H9 (cell line): ENCODE measurements around the gene CD81. TPM values are rescaled to one million over a fixed set of nuclear protein-coding genes. Genes with fewer than 3 reads are reported as not detected.
"Not testable (repeated sequence)": the region's sequence is repeated elsewhere in the genome, so short reads cannot be mapped to it uniquely, and the experiment has no call there.

Experiments used
- DNase-seq: peaks from one replicate; pipeline ENCODE4 v3.0.0-alpha.2; 2017
- H2AFZ ChIP-seq: one replicate; pipeline ENCODE4 v1.6.1; 2013; ENCODE audit warnings: mild to moderate bottlenecking, low read length, control low read depth, moderate library complexity
- H2AK5ac ChIP-seq: 2 replicates; pipeline ENCODE4 v1.6.1; 2013; ENCODE audit warnings: low read length, control low read depth, mixed read lengths; ENCODE audit not compliant: insufficient read length
- H2BK120ac ChIP-seq: one replicate; pipeline ENCODE4 v1.6.1; 2013; ENCODE audit warnings: low read depth, mild to moderate bottlenecking, low read length, control low read depth, inconsistent platforms; ENCODE audit not compliant: poor library complexity, severe bottlenecking
- H2BK12ac ChIP-seq: 2 replicates; pipeline ENCODE4 v1.6.1; 2013; ENCODE audit warnings: low read length, control low read depth, mixed read lengths, low read depth; ENCODE audit not compliant: insufficient read length
- H2BK15ac ChIP-seq: 2 replicates; pipeline ENCODE4 v1.6.1; 2013; ENCODE audit warnings: low read depth, low read length, control low read depth
- H2BK20ac ChIP-seq: one replicate; pipeline ENCODE4 v1.6.1; 2013; ENCODE audit warnings: low read depth, mild to moderate bottlenecking, low read length, control low read depth, inconsistent platforms; ENCODE audit not compliant: poor library complexity, severe bottlenecking
- H2BK5ac ChIP-seq: 2 replicates; pipeline ENCODE4 v1.6.1; 2013; ENCODE audit warnings: low read length, control low read depth, mixed read lengths; ENCODE audit not compliant: insufficient read length
- H3K14ac ChIP-seq: 2 replicates; pipeline ENCODE4 v1.6.1; 2013; ENCODE audit warnings: low read length, control low read depth; ENCODE audit not compliant: insufficient read depth
- H3K18ac ChIP-seq: 2 replicates; pipeline ENCODE4 v1.6.1; 2013; ENCODE audit warnings: low read depth, mild to moderate bottlenecking, mixed read lengths, low read length, control low read depth; ENCODE audit not compliant: insufficient read length
- H3K23ac ChIP-seq: 2 replicates; pipeline ENCODE4 v1.6.1; 2013; ENCODE audit warnings: low read length, control low read depth, mixed read lengths, low read depth; ENCODE audit not compliant: insufficient read length
- H3K23me2 ChIP-seq: 2 replicates; pipeline ENCODE4 v1.6.1; 2013; ENCODE audit warnings: low read depth, mild to moderate bottlenecking, mixed read lengths, low read length, control low read depth; ENCODE audit not compliant: insufficient read length, poor library complexity, severe bottlenecking
- H3K27ac ChIP-seq: 2 replicates; pipeline ENCODE4 v1.5.1; 2013; ENCODE audit warnings: low read length, control low read depth, mixed read lengths, low read depth; ENCODE audit not compliant: insufficient read length
- H3K27me3 ChIP-seq: 2 replicates; pipeline ENCODE4 v1.6.1; 2013; ENCODE audit warnings: low read length, control low read depth, inconsistent platforms; ENCODE audit not compliant: insufficient read depth
- H3K4ac ChIP-seq: 2 replicates; pipeline ENCODE4 v1.6.1; 2013; ENCODE audit warnings: low read depth, mild to moderate bottlenecking, control low read depth, inconsistent platforms, low read length, moderate library complexity
- H3K4me1 ChIP-seq: 2 replicates; pipeline ENCODE4 v1.6.1; 2013; ENCODE audit warnings: low read length, control low read depth, inconsistent platforms; ENCODE audit not compliant: insufficient read depth
- H3K4me2 ChIP-seq: 2 replicates; pipeline ENCODE4 v1.6.1; 2013; ENCODE audit warnings: low read length, control low read depth, mixed read lengths; ENCODE audit not compliant: insufficient read length, insufficient read depth
- H3K56ac ChIP-seq: 2 replicates; pipeline ENCODE4 v1.6.1; 2013; ENCODE audit warnings: low read depth, mild to moderate bottlenecking, mixed read lengths, low read length, control low read depth; ENCODE audit not compliant: insufficient read length
- H3K79me1 ChIP-seq: 2 replicates; pipeline ENCODE4 v1.6.1; 2013; ENCODE audit warnings: low read depth, mild to moderate bottlenecking, moderate library complexity, low read length, control low read depth, inconsistent platforms; ENCODE audit not compliant: insufficient read depth, poor library complexity, severe bottlenecking
- H3K79me2 ChIP-seq: 2 replicates; pipeline ENCODE4 v1.6.1; 2013; ENCODE audit warnings: low read length, control low read depth, inconsistent platforms; ENCODE audit not compliant: insufficient read depth
- H3K9ac ChIP-seq: 2 replicates; pipeline ENCODE4 v1.6.1; 2013; ENCODE audit warnings: low read length, control low read depth, mixed read lengths; ENCODE audit not compliant: insufficient read length; ENCODE audit errors: extremely low read depth
- H3K9me3 ChIP-seq: one replicate; pipeline ENCODE4 v1.6.1; 2013; ENCODE audit warnings: low read depth, low read length, inconsistent platforms; ENCODE audit not compliant: control insufficient read depth
- H3T11ph ChIP-seq: one replicate; pipeline ENCODE4 v1.6.1; 2013; ENCODE audit warnings: mild to moderate bottlenecking, low read length, control low read depth, inconsistent platforms
- H4K20me1 ChIP-seq: one replicate; pipeline ENCODE4 v1.6.1; 2013; ENCODE audit not compliant: control insufficient read depth, insufficient read length, insufficient read depth
- H4K5ac ChIP-seq: 2 replicates; pipeline ENCODE4 v1.6.1; 2013; ENCODE audit warnings: low read depth, mild to moderate bottlenecking, mixed read lengths, low read length, control low read depth; ENCODE audit not compliant: insufficient read length
- H4K8ac ChIP-seq: replicated peaks from 2 replicates; pipeline ENCODE4 v1.6.1; 2013; ENCODE audit warnings: low read length, control low read depth, mixed read lengths, low read depth; ENCODE audit not compliant: insufficient read length
- H4K91ac ChIP-seq: 2 replicates; pipeline ENCODE4 v1.6.1; 2013; ENCODE audit warnings: low read depth, mild to moderate bottlenecking, moderate library complexity, mixed read lengths, low read length, control low read depth; ENCODE audit not compliant: insufficient read length
- H3K27ac Mint-ChIP-seq, 3 experiments: 2 replicates in 2 of 3; 3 replicates in 1 of 3; pipeline ENCODE4 v1.8.0; 2020 to 2021; ENCODE audit warnings: mixed read lengths in 3 of 3, mild to moderate bottlenecking in 1 of 3, moderate library complexity in 1 of 3
- H3K27me3 Mint-ChIP-seq: 2 replicates; pipeline ENCODE4 v1.8.0; 2021; ENCODE audit warnings: low read depth, mild to moderate bottlenecking, moderate library complexity, mixed read lengths
- H3K36me3 Mint-ChIP-seq, 3 experiments: 2 replicates in 2 of 3; 3 replicates in 1 of 3; pipeline ENCODE4 v1.8.0; 2020 to 2021; ENCODE audit warnings: low read depth in 3 of 3, mixed read lengths in 3 of 3; ENCODE audit not compliant: insufficient read depth in 1 of 3
- H3K4me1 Mint-ChIP-seq, 2 experiments: 2 replicates each; pipeline ENCODE4 v1.8.0; 2020; ENCODE audit warnings: mixed read lengths in 2 of 2
- H3K4me3 Mint-ChIP-seq, 2 experiments: 2 replicates in 1 of 2; 3 replicates in 1 of 2; pipeline ENCODE4 v1.8.0; 2020 to 2021; ENCODE audit warnings: mild to moderate bottlenecking in 2 of 2, mixed read lengths in 2 of 2, moderate library complexity in 1 of 2
- H3K9me3 Mint-ChIP-seq, 2 experiments: 2 replicates in 1 of 2; 3 replicates in 1 of 2; pipeline ENCODE4 v1.8.0; 2020; ENCODE audit warnings: mild to moderate bottlenecking in 2 of 2, mixed read lengths in 2 of 2, moderate library complexity in 1 of 2
- CTCF ChIP-seq: fragments of 200-600 bp; sonication (generic); conservative IDR thresholded peaks from 3 replicates; pipeline ENCODE4 v1.8.0; 2021; ENCODE audit warnings: antibody characterized with exemption, mild to moderate bottlenecking
- WGBS: extraction: QIAGEN DNeasy Blood & Tissue Kit; methylation state at CpG from one replicate; pipeline ENCODE4 v1.1.7; 2013; ENCODE audit warnings: missing lambda C conversion rate, low lambda C conversion rate, mixed read lengths; ENCODE audit not compliant: insufficient read length; ENCODE audit errors: extremely low coverage; 5-methylcytosine and 5-hydroxymethylcytosine counted together
- total RNA-seq: library from RNA; stranded (reverse); gene quantifications from 2 replicates; pipeline ENCODE4 v1.2.1, GENCODE V29; 2021

Gene CD81
- total RNA-seq, 1 experiment from 2014 or later, result 246 TPM

GRCh38 chr11:2338760-2339159, 38.4 kb upstream of the CD81 start:
- not testable (repeated sequence) for H2AFZ ChIP-seq, H3K14ac ChIP-seq, H3K36me3 Mint-ChIP-seq, H4K91ac ChIP-seq, H3T11ph ChIP-seq, H3K4ac ChIP-seq, H3K79me1 ChIP-seq, H3K27ac ChIP-seq, H2BK12ac ChIP-seq, DNase-seq, H2BK15ac ChIP-seq, H3K9me3 ChIP-seq, H2BK20ac ChIP-seq, H2BK120ac ChIP-seq, H3K23me2 ChIP-seq, H3K27me3 ChIP-seq, H3K9me3 Mint-ChIP-seq, H3K4me2 ChIP-seq, H3K4me1 ChIP-seq, H2BK5ac ChIP-seq, H3K79me2 ChIP-seq, H3K9ac ChIP-seq, H4K5ac ChIP-seq, H3K4me3 Mint-ChIP-seq, H2AK5ac ChIP-seq, H3K18ac ChIP-seq, H3K23ac ChIP-seq, H3K56ac ChIP-seq, H4K8ac ChIP-seq, H4K20me1 ChIP-seq
- TF ChIP-seq CTCF, result 0 out of 3 replicates have a peak, but pooled peaks have one; percentile 8
- Mint-ChIP-seq H3K27ac (peak overlapping the region in 1 of 3 experiments; percentile 36; a peak in 2 of 7 replicates), H3K4me1 (peaks cover 20 to 33% of the 10 kb centered on the region in 2 experiments), H3K27me3 (peaks cover 48% of the 10 kb centered on the region)
- WGBS, result no CpG with 5 or more reads among the region's 8 CpGs
